HepG2 (cell line): ENCODE measurements around the gene ZNF425. TPM values are rescaled to one million over a fixed set of nuclear protein-coding genes. Genes with fewer than 3 reads are reported as not detected.

Experiments used
- AFF4 ChIP-seq: sonication (generic); formaldehyde crosslinking; IDR thresholded peaks from 2 replicates; pipeline ENCODE4 v1.4.0; 2020; ENCODE audit warnings: missing genetic modification reagents
- DMAP1 ChIP-seq: IDR thresholded peaks from 2 replicates; pipeline ENCODE4 v1.6.1; 2016
- DRAP1 ChIP-seq: IDR thresholded peaks from 2 replicates; pipeline ENCODE4 v1.6.1; 2016; ENCODE audit warnings: missing genetic modification reagents, missing compliant biosample characterization
- GABPA ChIP-seq, 2 experiments: IDR thresholded peaks; 2 replicates each; pipeline ENCODE4 v1.6.1; 2011 to 2016; ENCODE audit warnings: low read depth in 2 of 2, low read length in 1 of 2, missing biosample characterization in 1 of 2, missing genetic modification characterization in 1 of 2
- HOXA5 ChIP-seq: sonication (generic); formaldehyde crosslinking; IDR thresholded peaks from 2 replicates; pipeline ENCODE4 v1.4.0; 2020; ENCODE audit warnings: missing genetic modification reagents
- NAIF1 ChIP-seq: sonication (generic); formaldehyde crosslinking; IDR thresholded peaks from 2 replicates; pipeline ENCODE4 v1.5.0; 2020; ENCODE audit warnings: mild to moderate bottlenecking, missing genetic modification reagents, borderline replicate concordance
- SKI ChIP-seq: fragments of 450-650 bp; IDR thresholded peaks from one replicate; pipeline ENCODE4 v1.6.1; 2018; ENCODE audit warnings: mild to moderate bottlenecking; ENCODE audit not compliant: partially characterized antibody
- STAT5B ChIP-seq: sonication (generic); formaldehyde crosslinking; IDR thresholded peaks from 2 replicates; pipeline ENCODE4 v1.4.0; 2020; ENCODE audit warnings: missing genetic modification reagents
- YEATS4 ChIP-seq: sonication (generic); formaldehyde crosslinking; IDR thresholded peaks from 2 replicates; pipeline ENCODE4 v1.4.0; 2020; ENCODE audit warnings: missing genetic modification reagents, borderline replicate concordance
- ZBTB1 ChIP-seq: sonication (generic); formaldehyde crosslinking; IDR thresholded peaks from 2 replicates; pipeline ENCODE4 v1.4.0; 2020; ENCODE audit warnings: missing genetic modification reagents, borderline replicate concordance
- ZNF235 ChIP-seq: sonication (generic); formaldehyde crosslinking; IDR thresholded peaks from 2 replicates; pipeline ENCODE4 v1.8.1; 2023; ENCODE audit warnings: mild to moderate bottlenecking, missing genetic modification reagents, borderline replicate concordance
- ZNF260 ChIP-seq: sonication (generic); formaldehyde crosslinking; IDR thresholded peaks from 2 replicates; pipeline ENCODE4 v1.4.0; 2020; ENCODE audit warnings: missing genetic modification reagents, low read depth, mild to moderate bottlenecking, borderline replicate concordance
- ZNF281 ChIP-seq: sonication (generic); formaldehyde crosslinking; IDR thresholded peaks from 2 replicates; pipeline ENCODE4 v1.4.0; 2020; ENCODE audit warnings: missing genetic modification reagents, borderline replicate concordance
- ZNF441 ChIP-seq: sonication (generic); formaldehyde crosslinking; IDR thresholded peaks from 2 replicates; pipeline ENCODE4 v1.7.0; 2021; ENCODE audit warnings: missing genetic modification reagents, borderline replicate concordance
- ZNF530 ChIP-seq: sonication (generic); formaldehyde crosslinking; IDR thresholded peaks from 2 replicates; pipeline ENCODE4 v1.5.0; 2020; ENCODE audit warnings: low read depth, mild to moderate bottlenecking, missing genetic modification reagents
- ZNF652 ChIP-seq: IDR thresholded peaks from 2 replicates; pipeline ENCODE4 v1.6.1; 2016; ENCODE audit warnings: low read depth, borderline replicate concordance
- ZNF777 ChIP-seq: sonication (generic); formaldehyde crosslinking; IDR thresholded peaks from 2 replicates; pipeline ENCODE4 v1.4.0; 2020; ENCODE audit warnings: missing genetic modification reagents
- ZNF782 ChIP-seq: sonication (generic); formaldehyde crosslinking; IDR thresholded peaks from 2 replicates; pipeline ENCODE4 v1.4.0; 2020; ENCODE audit warnings: missing genetic modification reagents, mild to moderate bottlenecking, borderline replicate concordance
- polyA plus RNA-seq, 8 experiments: library from polyadenylated mRNA; depleted of rRNA in 3 of 8; stranded (reverse) in 7 of 8; unstranded in 1 of 8; fragments of >200 nt; fragmentation: Illumina TruSeq in 4 of 8; extraction: Trizol in 4 of 8; gene quantifications; 2 replicates each; pipeline versions ENCODE4 v1.2.1 to v1.2.3, GENCODE V29; 2011 to 2016; ENCODE audit warnings: low read depth in 4 of 8, missing spikeins in 1 of 8, mixed read lengths in 1 of 8; ENCODE audit not compliant: insufficient read depth in 1 of 8
- total RNA-seq, 5 experiments: library from RNA; depleted of rRNA; stranded (reverse); fragments of >200 nt; fragmentation: Illumina TruSeq; extraction: Trizol; gene quantifications; 2 replicates each; pipeline ENCODE4 v1.2.3, GENCODE V29; 2016; ENCODE audit warnings: low read depth in 1 of 5
- TF ChIP-seq, protein P1 (sequence below), 2 experiments: fragments of 450-650 bp in 1 of 2; sonication (generic) in 1 of 2; formaldehyde crosslinking; IDR thresholded peaks; 2 replicates each; pipeline versions ENCODE4 v1.5.0 to v1.8.0; 2020 to 2022; ENCODE audit warnings: mild to moderate bottlenecking in 1 of 2, missing genetic modification reagents in 1 of 2
- TF ChIP-seq, protein P2 (sequence below): sonication (generic); formaldehyde crosslinking; conservative IDR thresholded peaks from 2 replicates; pipeline ENCODE4 v1.4.0; 2020; ENCODE audit warnings: missing genetic modification reagents

Gene ZNF425
- total and polyA plus RNA-seq, 2 of the 13 experiments (the other 11 are each of a cell fraction or from before 2014, with no cell fraction given), result 0.51 to 1.1 TPM

- TF ChIP-seq DRAP1 (CRISPR knock-in tag) (peak; percentile 36; the same call in 1 of the 2 replicates), ZNF777 (peak; percentile 95), ZNF281 (peak; percentile 94), ZNF782 (CRISPR knock-in tag) (no peak; the same call in 1 of the 2 replicates), SKI (peak; percentile 71), GABPA (IDR thresholded peaks at IDR 0.05; ENCODE audit: low read depth, low read length) (no peak), GABPA (CRISPR knock-in tag; IDR thresholded peaks at IDR 0.05; ENCODE audit: low read depth) (peak; percentile 28; the same call in 1 of the 2 replicates), ZNF530 (CRISPR knock-in tag) (no peak), ZNF652 (CRISPR knock-in tag) (no peak), YEATS4 (CRISPR knock-in tag) (peak; percentile 85), DMAP1 (peak; percentile 71; the same call in 1 of the 2 replicates), ZBTB1 (CRISPR knock-in tag) (no peak), STAT5B (no peak), NAIF1 (CRISPR knock-in tag) (no peak), AFF4 (no peak), ZNF441 (0 out of 2 replicates have a peak, but pooled peaks have one; percentile 63), ZNF235 (no peak), HOXA5 (CRISPR knock-in tag) (no peak; the same call in 1 of the 2 replicates), ZNF260 (no peak)
- TF ChIP-seq, protein P1, sequence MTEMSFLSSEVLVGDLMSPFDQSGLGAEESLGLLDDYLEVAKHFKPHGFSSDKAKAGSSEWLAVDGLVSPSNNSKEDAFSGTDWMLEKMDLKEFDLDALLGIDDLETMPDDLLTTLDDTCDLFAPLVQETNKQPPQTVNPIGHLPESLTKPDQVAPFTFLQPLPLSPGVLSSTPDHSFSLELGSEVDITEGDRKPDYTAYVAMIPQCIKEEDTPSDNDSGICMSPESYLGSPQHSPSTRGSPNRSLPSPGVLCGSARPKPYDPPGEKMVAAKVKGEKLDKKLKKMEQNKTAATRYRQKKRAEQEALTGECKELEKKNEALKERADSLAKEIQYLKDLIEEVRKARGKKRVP (CRISPR knock-in tag; IDR thresholded peaks at IDR 0.05), result peak in 1 of 2 experiments; percentile 42; a peak in 1 of 4 replicates
- TF ChIP-seq, protein P2, sequence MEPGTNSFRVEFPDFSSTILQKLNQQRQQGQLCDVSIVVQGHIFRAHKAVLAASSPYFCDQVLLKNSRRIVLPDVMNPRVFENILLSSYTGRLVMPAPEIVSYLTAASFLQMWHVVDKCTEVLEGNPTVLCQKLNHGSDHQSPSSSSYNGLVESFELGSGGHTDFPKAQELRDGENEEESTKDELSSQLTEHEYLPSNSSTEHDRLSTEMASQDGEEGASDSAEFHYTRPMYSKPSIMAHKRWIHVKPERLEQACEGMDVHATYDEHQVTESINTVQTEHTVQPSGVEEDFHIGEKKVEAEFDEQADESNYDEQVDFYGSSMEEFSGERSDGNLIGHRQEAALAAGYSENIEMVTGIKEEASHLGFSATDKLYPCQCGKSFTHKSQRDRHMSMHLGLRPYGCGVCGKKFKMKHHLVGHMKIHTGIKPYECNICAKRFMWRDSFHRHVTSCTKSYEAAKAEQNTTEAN (CRISPR knock-in tag), result no peak
Measured at GRCh38 chr7:149147072-149147751, 21.1 kb upstream of the ZNF425 start, which contains the start of gene ZNF398 (continued).
